Smooth muscle cell of the brain vasculature (primary cell): Measurements from ENCODE around the gene FAM120AOS.

ENCODE experiments used
- DNase-seq: peaks from one replicate; pipeline ENCODE4 v3.0.0-alpha.2; 2012; ENCODE audit warnings: low read depth, low spot score

The FAM120AOS gene

DNA sequence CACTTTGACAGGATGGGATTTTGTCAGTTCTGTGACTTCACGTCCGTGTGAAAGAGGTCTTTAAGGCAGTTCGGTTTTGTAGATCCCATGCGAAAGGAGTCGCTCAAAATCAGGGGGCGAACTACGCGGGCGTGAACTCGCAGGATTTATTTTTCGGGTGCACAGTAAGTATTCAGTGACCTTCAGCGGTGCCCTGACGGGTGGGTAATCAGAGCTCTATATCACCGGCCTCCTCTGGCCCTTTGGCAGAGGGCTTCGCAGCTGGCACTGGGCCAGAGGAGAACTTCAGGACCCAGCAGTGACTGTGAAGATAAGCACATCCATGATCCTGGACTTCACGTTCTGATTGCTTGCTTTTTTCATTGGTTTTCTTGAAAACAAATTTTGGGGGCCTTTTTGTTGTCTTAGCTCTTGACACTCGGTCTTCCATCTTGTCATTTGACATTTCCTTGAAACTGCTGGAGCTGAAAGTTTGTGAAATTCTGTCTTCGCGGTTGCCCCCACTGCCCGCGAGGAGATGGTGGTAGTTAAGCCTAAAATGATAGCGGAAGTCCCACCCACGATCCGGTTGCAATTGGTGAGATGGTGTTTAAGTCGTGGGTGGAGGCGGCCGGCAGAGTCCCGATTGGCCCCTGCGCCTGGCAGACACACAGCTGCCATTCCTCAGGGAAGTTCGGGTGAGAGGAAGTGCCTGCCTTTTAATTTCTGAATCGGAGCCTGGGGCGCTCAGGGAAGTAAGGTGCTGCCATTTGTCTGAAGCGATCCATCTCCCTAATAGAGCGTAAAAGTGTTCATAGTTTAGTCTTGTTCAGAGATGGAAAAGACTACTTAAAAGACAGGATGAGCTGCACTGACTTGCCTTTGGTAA, at the start of gene FAM120AOS:
Gene FAM120AOS, minus strand, starts transcription at position 535 of the 868 bp plus-strand sequence. CDS start 872 bp downstream, outside the sequence.
- DNase-seq = peak; percentile 85

DNA sequence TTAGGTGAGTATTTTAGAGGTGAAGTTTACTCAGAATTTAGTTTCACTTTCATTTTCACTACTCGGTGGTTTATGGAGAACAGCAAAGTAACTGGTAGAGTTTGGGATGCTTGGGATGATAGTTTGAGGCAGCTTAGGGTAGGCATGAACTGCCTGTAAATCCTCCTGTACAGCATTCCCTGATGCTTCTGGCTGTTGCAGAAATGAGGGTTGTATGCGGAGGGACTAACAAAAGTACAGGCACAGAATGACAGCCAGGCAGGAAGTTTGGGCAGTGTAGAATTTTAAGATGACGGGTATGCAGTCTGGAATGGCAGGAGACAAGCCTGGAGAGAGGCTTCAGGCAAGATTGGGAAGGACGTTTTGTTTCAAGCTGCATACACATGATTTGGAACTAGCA, 48.0 kb upstream of the FAM120AOS start:
- no peak for DNase-seq

DNA sequence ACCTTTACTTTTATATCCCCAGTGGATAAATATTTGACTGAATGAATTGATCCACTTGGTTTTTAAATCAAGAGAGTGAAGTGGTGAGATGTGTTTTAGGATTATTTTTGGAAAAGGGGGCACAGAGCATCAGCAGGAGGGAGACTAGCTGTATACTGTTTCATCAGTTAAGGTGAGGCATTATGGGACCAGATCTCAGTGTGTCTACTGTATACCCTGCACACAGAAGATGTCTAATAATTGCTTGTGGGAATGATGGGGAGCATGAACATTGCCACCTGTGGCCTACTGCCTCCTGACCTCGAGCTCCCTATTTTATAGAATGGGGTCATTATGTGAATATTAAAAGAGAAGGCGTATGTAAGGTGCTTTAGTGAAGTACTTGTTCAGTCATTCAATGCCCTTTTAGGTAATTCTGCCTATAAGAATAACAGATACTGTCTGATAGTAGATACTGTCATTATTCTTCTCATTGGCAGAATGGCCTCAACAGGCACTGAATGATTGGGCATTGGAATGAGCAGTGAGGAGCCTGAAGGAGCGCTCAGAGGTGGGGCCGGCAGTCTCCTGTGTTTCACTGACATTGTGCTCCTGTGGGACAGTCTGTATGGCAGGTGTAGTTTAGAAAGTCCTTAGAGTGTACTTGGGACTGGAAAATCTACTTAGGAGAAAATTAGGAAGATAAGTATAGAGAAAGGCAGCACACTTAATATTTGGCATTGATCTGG, 47.4 kb upstream of the FAM120AOS start:
- no peak for DNase-seq

DNA sequence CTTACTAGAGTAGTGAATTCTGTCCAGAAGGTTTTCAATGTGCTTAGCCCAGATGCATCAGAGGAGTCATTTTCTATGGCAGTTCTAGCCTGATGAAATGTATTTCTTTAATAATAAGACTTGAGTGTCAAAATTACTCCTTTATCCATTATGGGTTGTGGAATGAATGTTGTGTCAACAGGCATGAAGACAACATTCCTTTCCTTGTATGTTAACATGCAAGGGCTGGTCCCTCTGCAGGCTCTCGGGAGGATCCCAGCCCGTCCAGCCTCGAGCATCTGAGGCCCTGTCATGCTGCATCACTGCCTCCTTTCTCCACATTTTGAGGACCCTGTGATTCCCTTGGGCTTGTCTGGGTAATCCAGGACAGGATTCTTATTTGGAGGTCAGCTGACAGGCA, 42.9 kb upstream of the FAM120AOS start:
- no peak for DNase-seq

DNA sequence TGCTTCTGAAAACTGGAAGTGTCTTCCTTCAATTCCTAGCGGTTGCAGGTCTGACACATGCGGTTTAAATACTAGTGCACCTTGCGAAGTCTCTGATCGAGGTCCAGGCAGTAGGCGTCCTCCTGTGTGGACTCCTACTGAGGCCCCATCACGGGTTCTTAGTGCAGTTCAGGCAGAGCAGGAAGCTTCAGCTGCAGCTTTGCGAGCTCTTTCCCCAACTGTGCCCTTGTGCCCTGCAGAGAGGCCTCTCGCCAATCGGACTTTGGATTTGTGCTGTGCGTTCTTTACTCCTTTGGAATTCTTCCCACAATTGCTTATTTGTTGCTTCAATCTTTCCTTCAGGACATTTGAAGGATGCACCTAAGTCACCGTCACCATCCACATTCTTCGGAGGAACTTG, 40.6 kb upstream of the FAM120AOS start:
- DNase-seq = no peak

DNA sequence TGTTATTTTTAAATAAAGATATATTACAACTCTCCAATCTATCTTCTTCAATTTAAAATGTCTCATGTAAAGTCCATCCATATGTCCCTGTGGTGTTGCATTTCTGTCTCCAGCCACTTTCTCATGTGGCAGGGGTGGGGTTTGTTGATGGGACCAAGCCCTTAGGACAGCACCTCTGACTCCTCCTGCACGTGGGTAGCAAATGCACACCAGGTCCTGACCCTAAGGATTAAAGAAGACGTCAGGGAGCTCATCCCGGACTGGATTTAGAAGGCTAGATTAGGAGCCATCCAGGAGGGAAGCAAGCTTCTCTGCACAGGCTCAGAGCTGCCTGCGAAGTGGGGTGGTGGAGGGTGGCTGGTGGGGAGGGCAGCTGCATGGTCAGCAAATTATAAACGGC, 38.9 kb upstream of the FAM120AOS start:
- DNase-seq = no peak

DNA sequence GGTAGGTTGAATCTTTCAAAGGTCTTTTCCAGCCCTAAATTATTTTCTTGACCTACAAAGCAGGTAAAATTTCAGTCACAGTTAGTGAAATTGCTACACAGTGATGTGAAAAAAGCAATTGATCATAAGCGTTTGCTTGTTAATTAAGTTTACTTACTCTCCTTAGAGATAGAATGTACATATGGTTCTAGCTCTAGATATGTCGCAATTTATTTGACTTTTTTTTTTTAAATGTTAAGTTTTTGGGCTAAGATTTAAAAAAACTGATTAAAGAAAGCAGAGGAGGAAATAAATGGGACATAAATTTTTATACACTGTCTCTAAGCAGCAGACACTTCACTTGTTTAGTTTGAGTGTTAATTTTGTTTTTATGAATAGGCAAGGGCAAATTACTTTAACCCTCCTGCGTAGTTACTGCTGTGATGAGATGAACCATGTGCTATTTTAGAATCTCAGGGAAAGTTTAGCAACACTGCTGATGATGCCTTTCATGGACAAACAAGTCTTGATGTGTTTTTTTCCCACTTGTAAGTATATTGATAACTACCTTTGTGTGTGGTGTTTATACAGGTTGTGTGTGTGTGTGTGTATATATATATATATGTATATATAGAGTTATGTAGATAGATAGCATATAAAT, 38.3 kb upstream of the FAM120AOS start:
- no peak for DNase-seq

DNA sequence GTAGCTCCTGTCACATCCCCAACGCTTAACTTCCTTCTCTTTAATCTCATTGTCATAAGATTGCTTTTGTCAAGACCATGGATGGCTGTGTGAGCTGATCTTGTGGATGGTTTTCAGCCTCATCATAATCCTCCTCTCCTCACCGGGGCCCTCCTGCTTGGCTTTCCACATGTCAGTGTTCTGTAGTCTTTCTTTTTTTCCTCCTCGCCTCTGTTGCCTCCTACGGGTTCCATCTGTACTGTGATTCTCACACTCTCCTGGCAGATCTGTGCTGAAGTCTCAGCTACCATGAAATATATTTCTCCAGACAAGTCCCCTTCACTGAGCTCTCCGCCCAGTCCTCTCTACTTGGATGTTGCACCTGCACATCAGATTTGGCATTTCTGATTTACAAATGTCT, 34.9 kb upstream of the FAM120AOS start:
- DNase-seq = no peak

DNA sequence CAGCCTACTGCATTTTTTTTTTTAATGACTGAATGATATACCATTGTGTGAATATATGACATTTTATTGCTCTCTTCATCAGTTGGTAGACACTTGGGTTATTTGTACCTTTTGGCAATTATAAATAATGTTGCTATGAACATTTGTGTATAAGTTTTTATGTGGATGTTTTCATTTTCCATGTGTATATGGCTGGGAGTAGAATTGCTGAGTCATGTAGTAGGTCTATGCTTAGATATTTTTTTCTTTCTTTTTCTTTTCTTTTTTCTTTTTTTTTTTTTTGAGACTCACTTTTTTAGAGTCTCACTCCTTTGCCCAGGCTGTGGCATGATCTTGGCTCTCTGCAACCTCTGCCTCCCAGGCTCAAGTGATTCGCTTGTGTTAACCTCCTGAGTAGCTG, 32.9 kb upstream of the FAM120AOS start:
- no peak for DNase-seq

DNA sequence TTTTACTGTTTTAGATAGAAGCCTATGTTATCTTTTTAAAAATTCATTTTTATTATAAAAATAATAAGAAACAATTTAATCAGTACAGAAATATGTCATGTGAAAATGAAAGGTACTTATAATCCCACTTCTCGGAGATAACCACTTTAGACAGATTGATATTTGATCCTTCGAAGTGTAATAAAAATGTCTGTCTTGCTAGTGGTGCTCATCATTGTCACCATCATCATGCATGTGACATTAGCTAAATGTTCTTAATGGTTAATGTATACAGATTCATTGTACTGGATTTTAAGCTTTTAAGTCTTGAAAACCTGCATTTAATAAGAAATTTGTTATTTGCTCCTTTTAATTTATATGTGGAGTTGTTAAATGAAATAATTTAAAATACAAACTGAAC, 30.1 kb upstream of the FAM120AOS start:
- DNase-seq = no peak

DNA sequence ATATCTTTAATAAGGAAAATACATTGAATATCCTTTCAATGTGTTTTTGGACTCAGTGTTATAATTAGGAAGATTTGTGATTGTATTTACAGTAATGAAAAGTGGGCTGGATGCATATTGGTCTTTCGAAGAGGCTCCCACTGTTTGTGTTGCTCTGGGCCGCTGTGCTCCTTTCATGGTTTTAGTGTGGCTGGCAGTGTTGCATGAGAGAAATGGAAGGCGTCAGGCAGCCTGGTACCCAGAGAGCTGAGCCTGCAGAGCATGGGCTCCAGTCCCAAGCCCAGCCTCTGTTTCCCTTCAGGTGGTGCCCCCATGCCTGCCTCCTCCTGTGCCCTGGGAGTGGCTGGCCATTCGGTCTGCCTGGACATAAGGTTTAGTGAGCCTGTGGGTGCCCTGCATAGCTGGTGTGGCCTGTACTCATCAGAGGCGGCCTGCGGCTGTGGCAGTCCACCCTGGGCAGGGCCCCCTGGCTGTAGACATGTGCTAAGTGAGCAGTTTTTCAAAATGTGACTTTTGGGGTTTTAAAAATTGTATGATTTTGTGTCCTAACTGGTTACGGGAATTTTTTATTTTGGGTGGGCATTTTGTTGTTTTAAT, 27.4 kb upstream of the FAM120AOS start:
- DNase-seq = no peak

DNA sequence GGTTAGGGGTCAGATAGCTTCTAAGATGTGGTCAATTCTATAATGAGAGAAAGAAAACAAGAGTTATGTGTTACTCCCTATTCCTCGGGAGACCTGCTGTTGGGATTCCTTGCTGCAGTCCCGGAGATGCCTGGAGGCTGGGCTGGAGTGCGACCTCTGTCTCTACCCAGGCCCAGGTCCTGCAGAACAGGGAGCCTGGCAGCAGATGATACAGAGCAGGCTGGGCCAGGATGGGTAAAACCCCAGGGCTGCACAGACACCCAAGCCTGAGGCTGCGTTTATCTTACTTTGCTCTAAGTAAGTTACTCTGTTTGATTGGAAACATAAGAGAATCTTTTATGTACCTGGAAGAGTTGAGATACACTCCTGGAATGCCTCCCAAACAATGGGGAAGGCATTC, 26.9 kb upstream of the FAM120AOS start:
- DNase-seq = no peak

DNA sequence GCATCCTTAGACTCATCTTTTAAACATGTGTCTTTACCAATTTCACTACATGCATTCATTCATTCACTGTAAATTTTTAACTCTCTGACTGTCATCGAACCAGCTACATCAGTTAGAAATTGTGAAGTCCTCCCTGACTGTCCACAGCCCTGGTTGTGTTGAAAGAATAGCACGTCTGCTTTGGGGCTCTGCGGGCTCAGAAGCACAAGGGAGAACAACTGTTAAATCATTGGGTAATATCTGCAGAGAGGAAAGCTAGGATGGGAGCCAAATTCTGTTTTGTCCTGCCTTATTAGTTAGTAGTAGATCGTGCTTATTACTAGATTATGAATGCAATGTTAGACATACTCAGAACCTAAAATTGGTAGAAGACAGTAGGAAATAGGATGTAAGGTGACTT, 26.3 kb upstream of the FAM120AOS start:
- DNase-seq = no peak

DNA sequence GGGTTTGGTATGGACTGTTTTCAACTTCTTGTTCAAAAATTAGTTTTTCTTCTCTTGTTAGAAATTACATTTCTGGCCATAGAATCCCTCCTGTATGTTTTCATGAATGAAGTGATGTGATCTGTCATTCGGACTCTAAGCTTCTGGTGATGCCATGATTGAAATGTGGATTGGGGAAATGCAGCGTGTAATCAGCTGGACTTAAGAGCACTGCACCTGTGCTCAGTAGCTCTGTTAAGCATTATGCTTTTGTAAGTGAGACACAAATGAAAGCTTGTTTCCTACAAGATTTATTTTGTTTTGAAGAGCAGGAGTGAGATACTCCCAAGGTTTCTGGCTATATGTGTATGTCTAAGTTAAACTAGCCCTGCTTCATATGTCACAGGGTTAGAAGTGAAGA, 24.0 kb upstream of the FAM120AOS start:
- DNase-seq = no peak

DNA sequence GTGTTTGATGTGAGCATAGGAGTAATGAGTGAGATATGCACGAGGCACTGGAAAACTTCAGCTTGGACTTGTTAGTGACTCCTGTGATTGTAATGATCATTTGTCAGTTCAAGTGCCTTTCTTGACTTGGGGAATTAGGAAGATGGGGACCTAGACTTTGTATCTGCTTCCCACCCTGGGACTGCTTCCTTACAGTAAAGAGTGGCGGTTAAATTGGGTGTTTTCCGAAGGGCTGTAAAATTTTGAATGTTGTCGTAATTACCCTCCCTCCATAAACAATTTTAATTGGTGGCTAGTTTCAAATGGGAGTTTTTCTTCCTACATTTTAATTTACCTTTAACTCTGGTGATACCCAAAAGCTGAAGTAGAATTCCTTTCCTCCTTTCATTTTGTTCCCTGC, 23.5 kb upstream of the FAM120AOS start:
- DNase-seq = no peak

DNA sequence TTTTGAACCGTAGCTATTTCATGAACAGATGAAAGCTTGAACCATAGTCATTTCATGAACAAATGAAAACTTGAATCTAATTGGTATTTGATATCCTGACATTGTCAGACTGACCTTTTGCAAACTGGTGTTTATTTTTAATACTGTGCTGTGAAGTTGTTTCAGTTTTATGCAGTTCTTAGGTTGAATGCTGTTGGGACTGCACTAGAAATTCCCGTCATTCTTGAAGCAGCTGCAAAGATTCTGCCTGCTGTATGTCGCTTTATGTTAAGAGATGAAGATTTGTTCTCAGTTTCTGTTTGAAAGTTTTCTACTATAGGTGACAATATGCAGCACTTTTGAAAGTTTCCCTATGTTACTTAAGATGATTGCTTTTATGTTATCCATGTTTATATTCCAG, 22.5 kb upstream of the FAM120AOS start:
- no peak for DNase-seq

DNA sequence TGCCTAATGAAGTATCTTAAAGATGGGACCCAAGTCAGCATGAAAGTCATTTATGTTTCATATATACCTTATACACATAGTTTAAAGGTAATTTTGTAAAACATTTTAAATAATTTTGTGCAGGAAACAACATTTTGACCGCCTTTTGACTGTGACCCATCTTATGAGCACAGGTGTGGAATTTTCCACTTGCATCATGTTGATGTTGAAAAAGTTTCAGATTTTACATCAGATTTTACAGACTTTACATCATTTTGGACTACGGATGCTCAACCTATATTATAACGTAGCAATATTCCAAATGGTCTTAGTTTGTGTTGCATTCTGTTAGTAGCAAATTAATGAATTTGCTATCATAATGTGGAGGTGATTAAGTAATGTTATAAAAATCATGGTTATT, 21.7 kb upstream of the FAM120AOS start:
- no peak for DNase-seq

DNA sequence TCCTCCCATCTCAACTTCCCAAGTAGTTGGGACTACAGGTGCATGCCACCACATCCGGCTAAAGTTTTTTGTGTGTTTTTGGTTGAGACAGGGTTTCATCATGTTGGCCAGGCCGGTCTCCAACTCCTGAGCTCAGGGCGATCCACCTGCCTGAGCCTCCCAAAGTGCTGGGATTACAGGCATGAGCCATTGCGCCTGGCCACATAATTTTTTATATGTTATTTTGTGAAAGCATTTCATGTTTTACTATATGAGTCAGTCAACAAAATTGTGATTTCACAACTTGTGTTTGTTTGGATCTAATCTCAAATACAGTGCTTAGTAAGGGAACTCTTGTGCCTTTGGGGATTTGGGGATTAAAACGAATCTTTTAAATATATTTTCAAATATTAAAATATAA, 20.0 kb upstream of the FAM120AOS start:
- DNase-seq = no peak

DNA sequence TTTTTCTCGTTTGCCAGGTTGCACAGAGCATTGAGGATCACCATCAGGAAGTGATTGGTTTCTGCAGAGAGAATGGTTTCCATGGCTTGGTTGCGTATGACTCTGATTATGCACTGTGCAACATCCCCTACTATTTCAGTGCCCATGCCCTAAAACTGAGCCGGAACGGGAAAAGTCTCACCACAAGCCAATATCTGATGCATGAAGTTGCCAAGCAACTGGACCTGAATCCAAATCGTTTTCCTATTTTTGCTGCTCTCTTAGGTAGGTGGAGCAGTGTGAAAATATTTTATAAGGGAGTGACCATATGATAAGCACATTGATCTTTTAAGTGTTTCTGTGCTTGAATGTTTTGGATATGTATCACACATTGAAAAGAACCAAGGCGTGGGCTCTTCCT, 17.7 kb upstream of the FAM120AOS start:
- DNase-seq = no peak

DNA sequence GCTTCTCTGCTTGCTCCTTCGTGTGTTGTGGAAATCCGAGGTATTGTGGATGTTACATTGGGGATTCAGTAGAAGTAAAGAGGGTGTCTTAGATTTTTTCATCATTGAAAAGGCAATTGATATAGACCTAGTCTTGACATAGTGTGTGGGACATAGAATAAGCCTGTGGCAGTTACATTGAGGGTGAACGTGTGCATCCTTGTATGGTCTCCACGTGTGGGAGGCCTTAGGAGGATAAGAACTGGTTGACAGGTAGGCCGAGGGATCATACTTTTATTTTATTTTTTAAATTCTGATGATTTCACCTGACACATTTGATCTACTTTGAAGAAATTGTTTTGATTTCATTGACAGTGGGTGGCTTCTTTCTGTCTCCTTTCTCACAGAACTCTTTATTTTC, 17.0 kb upstream of the FAM120AOS start:
- no peak for DNase-seq

DNA sequence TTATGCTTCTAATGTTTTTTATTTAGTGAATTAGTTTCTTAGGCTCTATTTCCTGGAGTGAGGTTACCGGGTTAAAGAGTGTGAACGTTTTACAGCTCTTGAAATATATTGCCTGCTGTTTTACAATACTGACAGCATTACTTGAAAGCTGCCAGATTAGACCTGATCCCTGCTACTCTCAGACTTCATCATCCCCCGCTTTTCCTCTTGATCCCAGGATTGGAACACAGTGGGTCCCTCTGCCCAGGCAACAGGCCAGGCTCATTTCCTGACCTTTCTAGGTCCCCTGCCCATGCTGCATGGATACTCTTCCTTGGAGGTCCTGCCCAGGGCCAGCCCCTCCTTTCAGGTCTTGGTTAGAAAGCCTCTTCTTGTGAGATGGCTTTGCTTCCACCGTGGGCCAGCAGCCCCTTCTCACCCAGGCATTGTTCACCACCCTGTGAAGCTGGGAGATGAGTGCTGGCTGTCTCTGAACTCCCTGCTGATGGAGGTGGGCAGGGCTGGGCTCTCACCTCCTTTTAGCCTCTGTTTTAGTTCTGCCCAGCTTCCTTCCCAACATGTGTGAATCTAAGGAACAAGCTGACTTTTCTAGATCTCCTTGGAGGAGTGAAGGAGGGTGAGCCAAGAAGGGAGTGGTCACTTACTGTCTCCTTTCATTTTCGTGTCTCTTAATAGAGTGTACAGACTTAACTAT, 15.5 kb upstream of the FAM120AOS start:
- no peak for DNase-seq

DNA sequence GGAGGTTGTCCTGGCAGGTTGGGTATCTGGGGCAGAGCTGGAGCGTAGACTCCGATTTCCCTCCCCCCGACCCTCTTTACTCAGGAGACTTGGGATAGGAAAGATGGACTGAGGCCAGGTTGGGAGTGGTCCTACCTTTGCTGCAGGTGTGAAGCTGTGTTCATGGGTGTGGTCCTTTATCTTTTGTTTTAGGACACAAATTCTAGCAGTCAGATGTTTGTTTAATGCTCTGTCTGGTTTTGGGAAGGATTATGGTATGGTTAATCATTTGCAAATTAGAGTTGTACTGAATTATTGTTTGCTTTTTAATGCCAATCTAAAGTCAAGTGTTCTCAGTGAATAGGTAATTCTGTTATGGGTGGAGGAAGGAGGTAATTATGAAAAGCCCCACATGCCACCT, 14.1 kb upstream of the FAM120AOS start:
- DNase-seq = no peak
